ENCODE results near the gene CXCL1.

Gene CXCL1

DNA sequence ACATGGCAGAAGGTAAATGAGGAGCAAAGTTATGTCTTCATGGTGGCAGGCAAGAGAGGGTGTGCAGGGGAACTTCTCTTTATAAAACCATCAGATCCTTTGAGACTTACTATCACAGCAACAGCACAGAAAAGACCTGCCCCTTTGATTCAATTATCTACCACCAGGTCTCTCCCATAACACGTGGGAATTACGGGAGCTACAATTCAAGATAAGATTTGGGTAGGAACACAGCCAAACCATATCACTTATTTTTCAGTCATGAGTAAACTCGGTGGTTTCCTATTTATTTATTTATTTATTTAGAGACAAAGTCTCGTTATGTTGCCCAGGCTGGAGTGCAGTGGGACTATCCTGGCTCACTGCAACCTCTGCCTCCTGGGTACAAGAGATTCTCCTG, 22.1 kb downstream of the CXCL1 start:
- H3K4me3 ChIP-seq (ENCODE audit: low read depth, low read length), result no peak overlapping the region
- TF ChIP-seq, protein P1, sequence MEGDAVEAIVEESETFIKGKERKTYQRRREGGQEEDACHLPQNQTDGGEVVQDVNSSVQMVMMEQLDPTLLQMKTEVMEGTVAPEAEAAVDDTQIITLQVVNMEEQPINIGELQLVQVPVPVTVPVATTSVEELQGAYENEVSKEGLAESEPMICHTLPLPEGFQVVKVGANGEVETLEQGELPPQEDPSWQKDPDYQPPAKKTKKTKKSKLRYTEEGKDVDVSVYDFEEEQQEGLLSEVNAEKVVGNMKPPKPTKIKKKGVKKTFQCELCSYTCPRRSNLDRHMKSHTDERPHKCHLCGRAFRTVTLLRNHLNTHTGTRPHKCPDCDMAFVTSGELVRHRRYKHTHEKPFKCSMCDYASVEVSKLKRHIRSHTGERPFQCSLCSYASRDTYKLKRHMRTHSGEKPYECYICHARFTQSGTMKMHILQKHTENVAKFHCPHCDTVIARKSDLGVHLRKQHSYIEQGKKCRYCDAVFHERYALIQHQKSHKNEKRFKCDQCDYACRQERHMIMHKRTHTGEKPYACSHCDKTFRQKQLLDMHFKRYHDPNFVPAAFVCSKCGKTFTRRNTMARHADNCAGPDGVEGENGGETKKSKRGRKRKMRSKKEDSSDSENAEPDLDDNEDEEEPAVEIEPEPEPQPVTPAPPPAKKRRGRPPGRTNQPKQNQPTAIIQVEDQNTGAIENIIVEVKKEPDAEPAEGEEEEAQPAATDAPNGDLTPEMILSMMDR (IDR thresholded peaks at IDR 0.05; ENCODE audit: control insufficient read depth, extremely low read depth, insufficient read depth), result no peak
- DNase-seq (ENCODE audit: low read depth), result no peak

DNA sequence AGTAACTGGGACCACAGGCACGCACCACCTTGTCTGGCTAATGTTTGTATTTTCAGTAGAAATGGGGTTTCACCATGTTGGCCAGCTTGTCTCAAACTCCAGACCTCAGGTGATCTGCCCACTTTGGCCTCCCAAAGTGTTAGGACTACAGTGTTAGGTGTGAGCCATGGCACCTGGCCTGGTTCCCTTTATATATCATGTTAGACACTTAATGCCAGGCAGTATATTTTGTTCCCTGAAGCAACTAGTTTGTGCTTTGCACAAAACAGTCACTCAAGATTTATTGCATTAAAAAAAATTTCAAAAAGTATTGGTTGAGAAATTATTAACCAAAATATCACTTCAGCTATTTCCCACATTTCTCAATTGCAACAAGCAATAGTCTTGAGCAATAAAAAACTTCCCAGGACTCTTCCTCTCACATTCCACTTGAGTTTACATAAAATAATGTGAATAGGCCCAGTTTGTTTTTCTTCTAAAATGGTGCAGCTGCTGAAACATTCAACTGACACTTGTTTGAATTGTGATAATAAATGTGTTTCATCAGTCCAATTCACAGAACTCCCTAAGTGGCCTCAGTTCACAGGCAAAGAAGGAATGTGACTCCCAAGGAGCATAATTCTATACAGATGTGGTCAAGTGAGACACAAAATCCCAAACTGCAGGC, 22.7 kb downstream of the CXCL1 start:
- no peak for DNase-seq (ENCODE audit: low read depth)
- TF ChIP-seq, protein P1 (IDR thresholded peaks at IDR 0.05; ENCODE audit: control insufficient read depth, extremely low read depth, insufficient read depth), result no peak

DNA sequence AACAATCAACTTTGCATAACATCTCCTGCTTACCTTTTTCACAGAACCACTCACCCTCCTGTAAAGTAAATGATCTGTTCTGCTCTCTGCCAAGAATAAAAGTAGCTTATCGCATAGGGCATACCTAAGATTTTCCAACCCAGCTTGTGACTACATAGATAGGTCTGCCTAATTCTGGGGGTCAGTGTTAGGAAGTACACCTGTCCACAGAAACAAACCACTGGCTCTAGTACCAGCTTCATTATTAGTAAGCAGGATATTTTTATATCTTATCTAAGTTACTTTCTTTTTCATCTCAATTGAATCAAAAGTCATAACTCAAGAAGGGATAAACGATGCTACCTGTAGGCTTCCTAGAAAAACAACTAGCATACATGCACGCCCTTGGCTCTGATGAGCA, 23.8 kb downstream of the CXCL1 start:
- no peak for DNase-seq (ENCODE audit: low read depth)
- no peak overlapping the region for H3K4me3 ChIP-seq (ENCODE audit: low read depth, low read length)
- TF ChIP-seq, protein P1 (IDR thresholded peaks at IDR 0.05; ENCODE audit: control insufficient read depth, extremely low read depth, insufficient read depth), result no peak

More for the DNA sequence above, 22.7 kb downstream of the CXCL1 start:
- H3K4me3 ChIP-seq (ENCODE audit: low read depth, low read length), result no peak overlapping the region

DNA sequence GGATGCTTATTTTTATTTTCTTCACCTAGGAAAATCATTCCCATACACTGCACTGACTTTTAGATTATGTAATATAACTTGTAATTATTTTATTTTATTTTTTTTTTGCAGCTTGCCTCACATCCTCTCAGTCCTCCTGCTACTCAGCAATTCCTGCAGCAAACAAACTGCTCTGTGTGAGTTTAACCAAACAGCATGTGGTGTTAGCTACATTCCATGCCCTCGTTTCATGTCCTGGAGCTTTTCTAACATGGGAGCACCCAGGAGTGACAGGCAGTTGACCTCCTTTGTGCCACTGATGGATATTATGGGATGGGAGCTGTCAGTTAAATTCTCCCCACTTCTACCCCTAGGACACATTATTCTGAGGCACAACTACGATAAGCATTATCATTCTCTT, 24.8 kb downstream of the CXCL1 start:
- no peak for DNase-seq (ENCODE audit: low read depth)
- TF ChIP-seq, protein P1 (IDR thresholded peaks at IDR 0.05; ENCODE audit: control insufficient read depth, extremely low read depth, insufficient read depth), result no peak
- no peak overlapping the region for H3K4me3 ChIP-seq (ENCODE audit: low read depth, low read length)

DNA sequence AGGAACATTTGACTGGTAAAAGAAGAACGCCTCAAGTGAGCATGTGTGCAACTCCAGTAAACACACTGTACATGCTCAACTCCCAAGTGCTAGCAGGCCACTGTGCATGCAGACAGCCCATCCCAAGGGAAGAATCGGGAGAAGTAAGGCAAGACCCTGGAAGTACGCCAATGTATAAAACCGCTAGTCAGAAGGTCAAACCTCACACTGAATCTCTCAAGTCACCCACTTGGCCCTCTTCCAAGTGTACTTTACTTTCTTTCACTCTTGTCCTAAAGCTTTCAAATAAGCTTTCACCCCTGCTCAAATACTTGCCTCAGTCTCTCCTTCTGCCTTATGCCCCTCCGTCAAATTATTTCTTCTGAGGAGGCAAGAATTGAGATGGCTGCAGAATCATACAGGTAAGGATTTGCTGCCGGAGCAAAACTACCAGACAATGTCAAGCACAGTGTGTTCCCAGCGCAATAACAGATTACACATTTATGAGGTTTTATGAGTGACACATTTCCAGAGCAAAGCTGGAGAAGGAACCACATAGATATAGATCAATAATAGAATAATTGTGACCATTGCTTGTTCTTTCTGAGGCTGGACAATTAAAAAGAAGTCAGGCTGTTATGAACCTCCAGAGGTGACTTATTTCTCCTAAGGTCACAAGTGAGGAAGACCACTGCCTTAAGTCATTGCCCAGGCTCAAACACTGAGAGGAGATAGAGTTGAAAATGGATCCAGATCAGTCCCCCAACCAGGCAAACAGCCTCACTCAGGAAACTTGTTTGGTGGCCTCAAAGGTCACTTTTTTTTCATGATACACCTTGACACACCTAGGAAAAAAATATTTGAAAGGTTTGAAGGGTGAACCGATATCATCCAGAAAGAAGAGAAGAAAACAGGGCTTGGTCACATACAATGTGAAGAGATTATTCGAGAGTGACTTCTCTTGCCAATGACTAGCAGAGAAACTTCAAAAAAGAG, 26.3 kb downstream of the CXCL1 start:
- TF ChIP-seq, protein P1 (IDR thresholded peaks at IDR 0.05; ENCODE audit: control insufficient read depth, extremely low read depth, insufficient read depth), result no peak
- no peak overlapping the region for H3K4me3 ChIP-seq (ENCODE audit: low read depth, low read length)
- DNase-seq (ENCODE audit: low read depth), result peak; percentile 78

DNA sequence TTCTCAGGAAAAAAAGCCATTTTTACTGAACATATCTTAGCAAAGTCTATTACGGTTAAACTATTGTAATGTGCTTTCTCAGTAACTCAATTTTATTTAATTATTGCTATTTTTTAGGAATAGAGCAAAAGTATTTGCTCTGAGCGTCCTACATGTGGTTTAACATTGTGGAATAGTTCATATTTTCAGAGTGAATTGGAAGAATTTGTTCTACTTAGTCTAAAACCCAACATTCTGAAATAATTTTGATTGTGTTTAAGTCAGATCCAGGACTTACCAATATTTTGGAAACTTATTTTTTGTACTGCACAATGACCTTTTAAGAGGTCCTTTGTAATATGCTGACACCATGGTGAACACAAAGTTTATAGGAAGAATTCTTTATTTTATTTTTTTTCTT, 27.2 kb downstream of the CXCL1 start:
- TF ChIP-seq, protein P1 (IDR thresholded peaks at IDR 0.05; ENCODE audit: control insufficient read depth, extremely low read depth, insufficient read depth), result no peak
- H3K4me3 ChIP-seq (ENCODE audit: low read depth, low read length), result no peak overlapping the region
- DNase-seq (ENCODE audit: low read depth), result no peak

Data from LNCaP clone FGC (cell line).